ENCODE results near the gene MSMP.

MSMP gene

DNA sequence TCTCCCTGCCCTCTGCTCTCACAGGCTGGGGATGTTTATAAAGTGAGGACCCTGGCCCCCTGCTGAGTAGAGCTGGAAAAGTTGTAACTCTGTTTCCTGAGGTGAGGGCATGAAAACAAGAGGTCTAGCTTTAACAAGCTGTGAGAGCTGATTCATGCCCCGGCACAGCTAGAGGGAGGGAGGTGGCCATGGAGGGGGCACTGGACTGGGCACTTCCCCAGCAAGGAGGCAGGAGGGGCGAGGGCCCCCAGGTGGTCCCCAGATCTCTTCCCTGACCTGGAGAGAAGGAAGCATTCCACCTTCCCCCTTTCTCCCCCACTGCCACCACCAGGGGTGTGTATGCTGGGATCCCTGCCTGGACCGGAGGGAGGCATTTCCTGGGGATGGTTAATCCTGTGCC is at the start of gene MSMP:
MSMP (minus strand) TSS at position 13 of the 400 bp plus-strand sequence. CDS start 147 bp downstream, outside the sequence.
- no peak for DNase-seq

DNA sequence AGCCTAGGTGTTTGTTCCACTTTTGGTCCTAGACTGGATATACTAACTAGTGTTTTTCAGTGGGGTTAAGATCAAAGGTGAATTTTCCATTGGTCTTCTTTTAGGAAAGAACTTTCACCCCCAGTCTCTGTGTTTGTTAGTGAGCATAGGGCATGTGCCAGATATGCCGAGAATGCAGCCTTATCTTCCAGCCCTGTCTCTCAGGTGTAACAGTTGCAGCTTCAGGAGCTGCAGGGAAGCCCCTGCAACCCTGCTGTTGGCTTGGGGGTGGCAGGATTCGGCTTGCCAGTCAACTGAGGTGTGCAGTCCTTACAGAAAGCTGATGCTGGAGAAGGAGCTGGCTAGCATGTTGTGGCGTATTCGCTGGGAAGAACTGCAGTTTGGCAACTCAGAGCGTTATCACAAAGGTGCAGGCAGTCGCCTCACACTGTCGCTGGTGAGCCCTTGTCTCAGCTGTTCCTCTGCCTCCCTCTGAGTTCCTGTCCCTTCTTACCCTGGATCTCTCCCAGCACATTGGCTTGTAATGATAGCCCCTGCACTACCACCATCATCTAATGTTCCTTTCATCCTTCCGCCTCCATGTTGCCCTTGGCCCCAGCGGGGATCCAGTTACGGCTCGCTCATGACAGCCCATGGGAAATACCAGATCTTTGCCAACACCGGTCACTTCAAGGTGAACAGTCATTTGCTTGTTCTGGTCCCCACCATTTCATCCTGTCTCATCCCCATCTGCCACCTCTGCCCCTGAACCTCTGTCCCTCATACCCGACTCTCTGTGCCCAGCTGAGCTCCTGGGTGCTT is 47.5 kb upstream of the MSMP start:
- DNase-seq: no peak

DNA sequence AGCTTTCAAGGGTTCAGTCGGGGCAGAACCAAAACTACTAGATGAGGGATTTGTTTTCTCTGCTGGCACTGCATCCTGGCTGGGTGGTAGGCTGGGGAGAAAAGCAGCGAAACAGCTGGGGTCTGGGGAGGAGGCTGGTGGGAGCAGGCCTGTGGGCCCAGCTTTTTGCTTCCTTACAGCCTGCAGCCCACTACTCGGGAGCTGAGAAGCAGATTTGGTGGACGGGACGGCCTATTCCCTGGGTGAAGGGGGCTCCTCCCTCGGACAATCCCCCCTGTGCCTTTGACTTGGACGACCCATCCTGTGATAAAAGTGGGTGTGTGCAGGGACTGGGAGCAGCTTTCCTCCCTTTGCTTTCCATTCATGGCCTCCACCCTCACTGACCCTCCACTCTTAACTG is 46.5 kb upstream of the MSMP start:
- DNase-seq: no peak

GRCh38 chr9:35798658-35799374 is 44.7 kb upstream of the MSMP start:
- no peak for DNase-seq

DNA sequence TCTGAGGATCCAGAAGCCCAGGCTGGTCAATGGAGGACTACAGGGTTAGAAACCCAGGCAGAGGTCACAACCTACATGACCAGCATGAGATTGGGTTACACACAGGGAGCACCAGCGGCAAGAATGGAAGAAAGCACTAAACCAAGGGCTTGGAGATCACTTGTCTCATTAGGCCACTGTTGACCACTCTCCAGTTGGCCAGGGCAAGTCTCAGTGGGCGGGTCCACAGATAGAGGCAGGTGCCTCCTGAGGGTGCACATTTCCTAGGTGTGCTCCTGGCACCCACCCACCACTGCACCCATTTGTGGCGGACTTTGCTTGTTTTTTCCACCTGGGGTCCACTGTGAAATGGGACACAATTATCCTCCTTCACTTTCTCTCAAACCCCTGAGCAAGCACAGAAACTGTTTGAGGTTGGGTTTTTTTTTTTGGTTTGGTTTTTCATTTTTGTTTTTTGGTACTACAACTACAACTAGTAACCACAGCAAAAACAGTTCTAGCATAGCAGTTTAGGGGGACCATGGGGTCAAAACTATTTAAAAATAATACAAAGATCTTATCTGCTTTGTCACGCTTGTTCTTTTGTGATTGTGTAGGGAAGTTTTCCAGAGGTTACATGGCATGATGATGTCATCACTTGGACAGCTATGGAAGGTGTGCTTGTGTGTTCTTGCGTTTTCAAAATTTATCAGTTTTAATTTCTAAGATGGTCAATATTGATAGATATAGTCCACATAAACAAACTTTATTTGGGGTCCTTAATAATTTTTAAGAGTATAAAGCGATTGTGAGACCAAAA is 43.4 kb upstream of the MSMP start:
- DNase-seq: no peak

DNA sequence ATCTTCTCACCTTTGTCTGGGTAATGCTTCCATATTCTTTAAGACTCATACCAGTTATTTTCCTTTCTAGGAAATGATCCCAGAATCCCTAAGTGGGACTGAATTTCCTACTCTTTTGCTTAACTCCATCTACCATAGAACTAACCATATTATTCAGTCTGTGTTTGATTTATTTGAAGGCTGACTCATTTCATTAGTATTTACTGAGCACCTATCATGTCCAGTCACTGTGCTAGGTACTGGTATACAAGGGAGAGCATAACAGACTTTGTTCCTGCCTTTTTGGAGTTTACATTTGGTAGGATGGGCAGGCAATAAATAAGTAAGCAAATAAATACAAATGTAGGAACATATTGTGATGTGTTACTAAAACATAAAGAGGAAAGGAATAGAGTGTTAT is 41.6 kb upstream of the MSMP start:
- DNase-seq: no peak

DNA sequence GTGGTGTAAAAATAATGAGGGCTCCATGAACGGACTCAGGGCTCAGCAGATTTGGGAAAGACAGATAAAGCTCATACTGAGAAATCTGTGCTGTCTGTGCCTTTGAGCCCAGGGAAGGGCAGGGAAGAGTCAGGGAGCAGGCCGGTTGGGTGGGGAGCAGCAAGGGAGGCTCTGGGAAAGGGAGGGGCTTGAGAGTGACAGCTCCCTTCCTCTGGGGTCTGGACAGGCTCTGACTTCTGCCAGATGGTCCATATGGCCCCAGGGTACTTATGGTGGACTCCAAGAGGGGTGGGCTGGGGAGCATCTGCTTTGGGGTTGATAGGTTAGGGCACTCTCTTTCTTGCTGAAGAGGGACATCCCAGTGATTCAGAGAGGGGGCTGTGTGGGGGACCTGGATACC is 39.4 kb upstream of the MSMP start:
- DNase-seq: no peak

GRCh38 chr9:35792826-35793225 is 38.8 kb upstream of the MSMP start:
- no peak for DNase-seq

DNA sequence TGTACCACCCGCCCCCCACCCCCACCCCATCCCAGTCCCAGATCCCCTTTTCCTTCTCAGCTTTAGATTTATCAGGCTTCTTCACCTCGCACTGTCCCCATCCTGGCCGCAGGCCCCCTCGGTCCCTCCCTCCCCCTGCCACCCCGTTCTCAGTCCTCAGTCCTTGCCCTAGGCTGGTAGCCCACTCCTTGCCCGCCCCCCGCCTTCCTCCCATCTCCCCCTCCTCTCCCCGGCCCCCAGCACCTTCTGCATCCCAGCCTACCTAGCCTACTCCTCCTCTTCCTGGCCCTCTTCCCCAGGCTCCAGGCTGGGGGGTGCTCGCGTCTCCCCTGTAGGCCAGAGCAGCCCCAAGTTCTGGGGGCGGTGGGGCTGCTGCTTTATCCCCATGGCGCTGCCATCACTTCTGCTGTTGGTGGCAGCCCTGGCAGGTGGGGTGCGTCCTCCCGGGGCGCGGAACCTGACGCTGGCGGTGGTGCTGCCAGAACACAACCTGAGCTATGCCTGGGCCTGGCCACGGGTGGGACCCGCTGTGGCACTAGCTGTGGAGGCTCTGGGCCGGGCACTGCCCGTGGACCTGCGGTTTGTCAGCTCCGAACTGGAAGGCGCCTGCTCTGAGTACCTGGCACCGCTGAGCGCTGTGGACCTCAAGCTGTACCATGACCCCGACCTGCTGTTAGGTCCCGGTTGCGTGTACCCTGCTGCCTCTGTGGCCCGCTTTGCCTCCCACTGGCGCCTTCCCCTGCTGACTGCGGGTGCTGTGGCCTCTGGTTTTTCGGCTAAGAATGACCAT is 38.1 kb upstream of the MSMP start:
- DNase-seq: no peak

DNA sequence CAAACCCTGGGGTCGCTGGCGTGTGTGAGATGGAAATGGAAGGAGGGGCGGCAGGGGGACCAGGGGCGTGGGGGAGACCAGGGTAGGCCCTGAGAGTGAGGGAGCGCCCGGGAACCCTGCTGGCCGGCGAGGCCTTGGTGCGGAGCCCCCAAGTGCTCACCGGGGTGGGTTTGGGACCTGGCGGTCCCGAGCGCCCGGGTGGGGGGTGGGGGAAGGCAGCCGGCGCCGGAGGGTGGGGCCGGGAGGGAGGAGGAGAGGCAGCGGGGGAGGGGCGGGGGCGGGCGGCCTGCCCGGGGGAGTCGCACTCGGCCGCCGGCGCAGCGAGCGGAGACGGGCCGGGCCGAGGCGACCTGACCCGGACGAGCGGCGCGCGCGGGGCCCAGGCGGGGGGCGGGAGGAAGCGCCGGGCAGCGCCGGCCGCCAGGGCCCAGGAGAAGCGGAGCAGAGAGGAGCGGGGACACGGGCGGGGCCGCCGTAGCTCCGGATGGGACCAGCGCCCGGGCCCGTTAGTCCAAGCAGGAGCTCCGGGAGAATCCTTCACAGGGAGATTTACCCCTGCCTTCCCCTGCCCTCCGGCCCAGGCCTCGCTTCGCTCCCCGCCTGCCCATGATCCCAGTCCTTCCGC is 37.3 kb upstream of the MSMP start, which contains the start of gene NPR2:
NPR2 (plus strand) TSS at position 295 of the 625 bp plus-strand sequence. CDS start 818 bp downstream, outside the sequence.
- DNase-seq: no peak

DNA sequence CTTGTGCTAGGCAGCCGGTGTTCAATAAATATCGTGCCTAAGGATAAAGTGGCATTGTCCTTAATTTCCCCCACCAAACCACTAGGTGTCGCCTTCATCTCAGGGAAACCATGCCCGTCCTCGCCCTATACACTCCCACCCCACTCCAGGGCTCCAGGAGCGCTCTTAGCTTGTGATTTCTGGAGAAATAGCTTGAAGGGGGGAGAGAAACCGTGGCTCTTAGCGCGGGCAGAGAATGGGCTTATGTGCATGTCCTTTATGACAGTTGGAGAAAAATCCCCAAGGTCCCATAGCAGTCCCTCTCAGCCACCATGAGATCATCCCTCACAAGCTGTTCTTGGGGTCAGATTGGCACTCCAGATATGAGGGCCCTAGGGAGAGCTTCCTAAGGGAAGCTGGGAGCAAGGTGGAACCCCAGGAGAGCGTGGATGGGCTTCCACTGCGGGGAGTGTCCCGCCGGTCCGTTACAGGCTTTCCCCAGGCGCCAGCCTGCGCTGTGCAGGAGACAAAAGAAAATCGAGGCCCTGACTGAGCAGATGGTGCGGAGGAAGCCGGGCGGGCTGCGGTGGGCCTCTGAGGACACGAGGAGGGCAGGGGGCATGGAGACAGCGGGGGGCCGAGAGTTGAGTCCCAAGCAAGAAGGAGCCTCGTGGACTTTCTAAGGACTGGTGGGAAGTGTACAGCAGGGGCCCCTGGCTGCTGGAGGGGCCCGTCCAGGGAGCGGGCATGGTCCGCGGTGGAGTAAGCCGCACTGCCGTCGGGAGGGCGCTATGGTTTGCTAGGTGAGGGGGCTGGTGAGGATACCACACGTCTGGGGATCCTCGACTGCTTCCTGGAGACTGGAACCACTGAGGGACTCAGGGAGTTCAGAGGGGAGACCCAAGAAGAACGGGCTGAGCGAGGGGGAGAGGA is 36.6 kb upstream of the MSMP start:
- DNase-seq: no peak

DNA sequence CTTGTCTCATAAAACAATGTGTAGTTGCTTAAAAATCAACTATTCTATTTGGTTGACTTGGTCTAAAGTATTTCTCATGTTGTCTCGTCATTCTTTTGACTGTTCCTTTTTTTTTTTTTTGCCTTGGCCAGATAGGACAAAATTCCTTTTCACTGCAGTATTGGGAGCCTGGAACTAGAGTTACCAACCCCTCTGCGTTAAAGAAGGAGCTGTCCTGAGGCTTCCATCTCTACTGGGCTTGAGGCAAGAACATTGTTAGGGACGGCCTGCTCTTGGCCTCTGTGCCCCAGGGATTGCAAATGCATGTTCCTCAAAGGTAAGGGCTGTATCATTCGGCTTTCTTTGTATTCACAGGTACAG is 35.9 kb upstream of the MSMP start:
- no peak for DNase-seq

DNA sequence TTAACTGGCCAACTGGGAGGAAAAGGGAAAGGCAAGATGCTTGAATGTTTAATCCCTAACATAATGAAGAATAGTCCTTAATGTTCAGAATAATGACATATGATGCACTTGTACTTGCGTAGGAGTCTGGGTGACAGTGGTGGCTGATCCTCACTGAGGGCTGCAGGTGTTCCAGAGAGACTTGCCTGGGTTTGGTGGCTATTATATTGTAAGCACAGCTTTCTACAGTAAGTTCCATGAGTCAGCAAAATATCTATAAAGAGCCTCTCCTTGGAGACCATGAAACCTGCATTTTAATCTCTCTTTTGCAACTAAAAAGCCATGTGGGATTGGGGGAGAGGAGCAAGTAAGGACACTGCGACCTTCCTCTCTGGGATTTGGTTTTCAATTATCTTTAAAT is 35.5 kb upstream of the MSMP start:
- no peak for DNase-seq

- no peak for DNase-seq
Measured at GRCh38 chr9:35783418-35783817, 29.3 kb upstream of the MSMP start.

GRCh38 chr9:35781066-35781465 is 27.0 kb upstream of the MSMP start:
- no peak for DNase-seq

DNA sequence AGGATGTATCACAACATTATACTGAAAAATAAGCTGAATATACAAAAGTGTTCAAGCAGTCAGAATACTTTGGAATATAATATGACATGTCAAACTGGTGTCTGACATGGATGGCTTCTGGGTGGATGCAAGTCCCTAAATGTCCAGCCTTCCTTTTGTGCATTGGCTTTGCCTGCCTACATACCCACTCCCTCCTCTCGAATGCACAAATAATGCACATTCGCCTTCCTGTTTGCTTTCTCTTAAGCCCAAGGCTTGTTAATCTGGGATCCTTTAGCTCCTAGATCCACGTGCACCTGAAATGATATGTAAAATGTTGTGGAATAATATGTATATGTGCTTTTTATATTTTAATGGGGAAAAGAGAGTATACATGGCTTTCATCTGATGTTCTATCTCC is 24.4 kb upstream of the MSMP start:
- no peak for DNase-seq

- DNase-seq: peak; percentile 56
Measured at GRCh38 chr9:35776018-35776417, 21.9 kb upstream of the MSMP start.

- DNase-seq: no peak
Measured at GRCh38 chr9:35774907-35775635, 21.0 kb upstream of the MSMP start.

DNA sequence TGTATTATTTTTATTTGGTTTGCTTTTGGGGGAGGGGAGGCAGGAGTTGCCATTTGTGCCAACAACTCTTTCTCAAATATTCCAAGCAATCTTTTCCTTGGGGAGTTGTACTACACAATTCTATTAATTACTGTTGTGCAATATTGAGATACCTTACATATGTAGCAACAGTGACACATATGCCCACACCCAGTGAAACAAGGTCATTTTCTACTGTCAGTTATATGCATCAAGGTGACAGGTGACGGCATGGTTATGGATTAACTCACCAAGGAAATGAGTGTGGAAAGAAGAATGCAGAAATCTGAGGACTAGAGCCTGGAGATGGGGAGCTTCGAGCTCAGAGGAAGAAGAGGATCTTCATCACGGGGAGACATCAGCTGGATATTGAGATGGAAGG is 17.9 kb upstream of the MSMP start:
- DNase-seq: no peak

DNA sequence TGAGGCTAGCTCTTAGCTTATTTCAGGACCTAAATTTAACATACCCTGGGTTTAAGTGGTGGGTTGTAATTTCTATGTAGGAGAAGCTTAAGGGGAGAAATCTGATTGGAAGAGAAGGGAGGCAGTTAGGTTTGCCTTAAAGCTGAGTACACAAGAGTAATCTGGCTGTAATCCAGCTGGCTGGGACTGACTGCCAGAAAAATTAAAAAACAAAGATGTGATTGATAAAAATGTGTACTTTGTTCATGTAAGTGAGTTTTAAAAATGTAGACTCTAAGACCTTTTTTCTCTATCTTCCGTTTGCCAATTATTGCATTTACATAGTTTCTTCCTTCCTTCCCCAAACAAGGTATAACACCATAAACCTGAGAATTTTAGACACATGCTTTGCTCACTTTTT is 17.5 kb upstream of the MSMP start:
- DNase-seq: no peak

GRCh38 chr9:35771075-35771433 is 17.0 kb upstream of the MSMP start:
- no peak for DNase-seq
